Activated CD8-positive, alpha-beta memory T cell treated with anti-CD3 and anti-CD28 coated beads, Interleukin-2, amount 50 U/mL, for 1 hour (primary cell): ENCODE results near the gene MOV10L1.
"Not testable (repeated sequence)": the region's sequence is repeated elsewhere in the genome, so short reads cannot be mapped to it uniquely, and the experiment has no call there.

Source experiments
- DNase-seq: peaks from one replicate; pipeline ENCODE4 v3.0.0-alpha.2; 2020; ENCODE audit errors: extremely low read depth

The MOV10L1 gene

DNA sequence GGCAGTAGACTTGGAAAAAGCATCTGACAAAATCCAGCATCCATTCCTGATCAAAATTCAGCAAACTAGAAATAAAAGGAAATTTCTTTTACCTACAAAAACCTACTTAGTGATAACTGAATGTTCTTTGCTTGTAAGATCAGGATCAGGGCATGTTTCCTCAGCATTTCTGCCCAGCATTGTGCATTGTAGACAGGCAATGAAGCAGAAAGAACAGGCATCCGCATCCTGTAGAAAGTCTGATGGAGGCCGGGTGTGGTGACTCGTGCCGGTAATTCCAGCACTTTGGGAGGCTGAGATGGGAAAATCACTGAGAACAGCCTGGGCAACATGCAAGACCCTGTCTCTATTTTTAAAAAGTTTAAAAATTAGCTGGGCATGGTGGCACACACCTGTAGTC is 48.2 kb downstream of the MOV10L1 start:
- DNase-seq = no peak

DNA sequence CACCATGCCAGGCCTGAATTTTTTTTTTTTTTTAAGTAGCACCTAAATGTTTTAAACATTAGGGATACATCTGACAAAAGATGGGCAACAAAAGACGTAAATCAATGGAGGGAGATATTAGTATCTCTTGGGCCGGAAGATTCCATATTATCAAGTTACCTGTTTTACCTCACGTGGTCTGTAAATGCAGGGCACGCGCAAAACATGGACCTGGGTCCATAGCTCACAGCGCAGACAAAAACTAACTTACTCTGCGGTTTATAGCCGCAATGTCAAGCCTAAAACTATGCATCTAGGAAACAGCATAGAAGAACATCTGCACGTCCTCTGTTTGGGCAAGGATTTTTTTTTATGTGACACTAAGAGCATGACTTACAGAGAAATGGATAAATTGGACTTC is 49.2 kb downstream of the MOV10L1 start:
- DNase-seq = no peak

DNA sequence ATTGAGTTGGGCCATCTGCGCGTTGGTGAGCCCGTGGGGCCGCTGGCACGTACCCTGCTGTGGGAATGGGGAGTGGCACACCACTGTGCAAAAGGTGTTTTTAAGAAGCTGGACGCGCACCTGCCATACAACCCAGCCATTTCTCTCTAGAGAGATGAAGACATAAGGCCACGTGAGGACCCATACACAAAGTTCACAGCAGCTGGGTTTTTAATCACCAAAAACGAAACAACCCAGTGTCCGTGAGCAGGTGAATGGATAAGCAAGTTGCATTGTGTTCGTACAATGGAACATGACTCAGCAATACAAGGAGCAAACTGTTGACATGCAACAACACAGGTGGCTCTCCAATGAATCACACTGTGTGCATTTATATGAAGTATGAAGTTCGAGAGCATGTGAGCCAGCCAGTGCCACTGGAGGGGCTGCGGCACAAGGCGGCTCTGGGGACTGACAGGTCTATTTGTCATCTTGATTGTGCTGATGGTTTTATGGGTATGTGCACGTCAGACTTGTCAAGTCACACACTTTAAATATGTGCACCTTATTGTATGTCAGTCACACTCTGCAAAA is 50.1 kb downstream of the MOV10L1 start:
- no peak for DNase-seq

DNA sequence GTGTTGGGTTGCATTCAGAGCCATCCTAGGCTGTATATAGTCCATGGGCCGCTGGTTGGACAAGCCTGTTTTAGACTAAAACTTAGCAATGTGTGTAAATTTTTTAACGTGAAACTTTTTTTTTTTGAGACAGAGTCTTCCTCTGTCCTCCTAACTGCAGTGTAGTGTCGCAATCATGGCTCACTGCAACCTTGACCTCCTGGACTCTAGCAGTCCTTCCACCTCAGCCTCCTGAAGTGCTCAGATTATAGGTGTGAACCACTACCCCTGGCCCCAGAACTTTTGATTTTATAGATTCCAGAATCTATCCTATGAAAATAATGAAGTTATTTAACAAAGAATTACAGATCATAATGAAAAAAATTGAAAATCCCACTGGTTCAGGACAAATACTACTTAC is 50.8 kb downstream of the MOV10L1 start:
- DNase-seq = no peak

DNA sequence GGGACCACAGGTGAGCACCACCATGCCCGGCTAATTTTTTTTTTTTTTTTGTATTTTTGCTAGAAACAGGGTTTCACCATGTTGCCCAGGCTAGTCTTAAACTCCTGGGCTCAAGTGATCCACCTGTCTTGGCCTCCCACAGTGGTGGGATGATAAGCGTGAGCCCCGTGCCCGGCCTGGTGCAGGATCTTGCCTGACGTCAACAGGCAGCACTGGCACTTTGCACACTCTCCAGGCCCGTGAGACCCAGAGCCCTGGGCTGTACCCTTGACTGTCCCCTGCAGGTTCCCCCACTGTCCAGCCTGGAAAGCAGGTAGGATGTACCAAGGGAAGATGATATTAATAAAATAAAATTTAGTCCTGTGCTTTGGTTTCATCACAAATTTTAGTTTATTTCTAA is 51.7 kb downstream of the MOV10L1 start:
- DNase-seq = no peak

DNA sequence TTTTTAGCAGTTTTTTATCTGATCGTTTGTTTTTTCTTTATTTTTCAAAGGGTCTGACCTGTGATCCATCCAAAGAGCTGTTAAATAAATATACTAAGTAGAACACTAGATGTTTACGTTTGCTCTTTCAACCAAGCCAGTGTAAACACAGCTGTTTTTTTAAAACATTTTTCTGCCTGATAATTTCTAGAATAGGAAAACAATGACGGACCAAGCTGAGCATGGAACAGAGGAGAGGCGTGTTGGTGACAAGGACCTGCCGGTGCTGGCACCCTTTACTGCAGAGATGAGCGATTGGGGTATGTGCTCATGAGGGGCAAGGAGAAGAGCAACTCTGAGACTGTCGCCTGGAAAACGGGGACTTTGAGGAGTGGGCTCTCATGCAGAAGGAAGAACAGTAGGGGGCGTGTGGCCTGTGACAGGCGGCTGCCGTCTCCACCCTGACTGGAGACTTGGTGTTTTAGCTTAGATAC is 52.1 kb downstream of the MOV10L1 start:
- no peak for DNase-seq

DNA sequence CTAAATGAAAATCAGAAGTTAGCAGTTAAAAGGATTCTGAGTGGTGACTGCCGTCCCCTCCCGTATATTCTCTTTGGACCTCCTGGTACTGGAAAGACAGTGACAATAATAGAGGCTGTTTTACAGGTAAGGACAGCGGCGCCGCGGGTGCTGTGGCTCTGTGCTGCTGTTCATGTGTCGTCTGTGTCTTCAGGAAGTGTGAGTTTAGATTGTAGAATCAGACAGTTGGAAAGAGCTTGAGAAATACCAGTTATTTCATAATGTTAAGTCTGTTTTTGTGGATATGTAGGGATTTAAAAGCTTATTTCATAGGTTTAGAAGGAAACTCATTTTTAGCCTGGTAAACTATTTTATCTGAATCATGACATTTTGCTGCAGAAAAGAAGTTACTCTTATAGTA is 53.3 kb downstream of the MOV10L1 start:
- no peak for DNase-seq

DNA sequence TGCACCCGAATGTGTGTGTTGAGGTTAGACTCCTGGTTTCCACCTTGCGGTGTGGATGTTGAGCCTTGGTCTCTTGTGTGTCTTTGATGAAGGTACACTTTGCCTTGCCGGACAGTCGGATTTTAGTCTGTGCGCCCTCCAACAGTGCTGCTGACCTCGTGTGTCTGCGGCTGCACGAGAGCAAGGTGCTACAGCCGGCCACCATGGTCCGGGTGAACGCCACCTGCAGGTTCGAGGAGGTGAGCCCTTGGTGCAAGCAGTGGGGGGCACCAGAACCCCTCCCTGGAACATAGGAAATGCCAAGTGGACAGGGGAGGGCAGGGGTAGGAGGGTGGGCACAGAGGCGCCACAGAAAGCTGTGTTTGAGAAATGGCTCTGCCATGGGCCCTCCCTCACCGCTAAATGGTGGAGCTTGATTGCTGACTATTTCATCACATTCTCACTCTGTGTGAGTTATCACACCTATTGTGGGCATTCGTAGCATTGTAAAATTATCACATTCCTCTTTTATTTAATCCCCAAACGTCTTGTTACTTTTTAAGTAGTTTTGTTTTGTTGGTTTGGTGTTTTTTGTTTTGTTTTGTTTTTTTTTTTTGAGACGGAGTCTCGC is 54.3 kb downstream of the MOV10L1 start:
- no peak for DNase-seq

DNA sequence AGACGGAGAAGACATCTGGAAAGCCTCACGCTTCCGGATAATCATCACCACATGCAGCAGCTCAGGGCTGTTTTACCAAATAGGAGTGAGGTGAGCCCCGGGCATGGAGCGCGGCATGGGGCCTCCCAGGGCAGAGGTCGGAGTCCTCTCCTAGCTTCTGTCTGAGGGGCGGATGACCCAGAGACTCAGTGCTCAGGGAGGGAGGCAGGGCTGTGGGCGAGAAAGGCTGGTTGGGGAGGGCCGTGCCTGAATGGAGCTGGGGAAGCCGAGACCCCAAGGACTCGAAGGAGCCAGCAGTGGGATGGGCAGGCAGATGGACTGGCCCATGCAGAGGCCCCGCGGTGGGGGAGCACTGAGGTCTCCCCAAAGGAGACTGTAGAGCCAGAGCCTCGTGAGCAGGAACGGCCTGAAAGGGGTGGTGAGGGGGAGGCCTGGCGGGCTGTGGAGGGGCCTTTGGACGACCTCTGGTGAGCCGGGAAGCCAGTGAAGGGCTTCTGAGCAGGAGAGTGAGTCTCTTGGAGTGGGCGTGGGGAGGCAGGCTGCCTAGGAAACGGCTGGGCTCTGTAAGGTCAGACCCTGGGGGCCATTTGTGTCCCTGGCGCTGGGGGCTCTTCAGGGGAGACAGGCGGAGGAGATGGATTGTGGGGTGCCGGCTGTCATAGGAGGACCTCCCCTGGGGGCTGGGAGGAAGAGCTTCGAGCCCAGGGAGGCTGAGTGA is 56.1 kb downstream of the MOV10L1 start:
- no peak for DNase-seq

DNA sequence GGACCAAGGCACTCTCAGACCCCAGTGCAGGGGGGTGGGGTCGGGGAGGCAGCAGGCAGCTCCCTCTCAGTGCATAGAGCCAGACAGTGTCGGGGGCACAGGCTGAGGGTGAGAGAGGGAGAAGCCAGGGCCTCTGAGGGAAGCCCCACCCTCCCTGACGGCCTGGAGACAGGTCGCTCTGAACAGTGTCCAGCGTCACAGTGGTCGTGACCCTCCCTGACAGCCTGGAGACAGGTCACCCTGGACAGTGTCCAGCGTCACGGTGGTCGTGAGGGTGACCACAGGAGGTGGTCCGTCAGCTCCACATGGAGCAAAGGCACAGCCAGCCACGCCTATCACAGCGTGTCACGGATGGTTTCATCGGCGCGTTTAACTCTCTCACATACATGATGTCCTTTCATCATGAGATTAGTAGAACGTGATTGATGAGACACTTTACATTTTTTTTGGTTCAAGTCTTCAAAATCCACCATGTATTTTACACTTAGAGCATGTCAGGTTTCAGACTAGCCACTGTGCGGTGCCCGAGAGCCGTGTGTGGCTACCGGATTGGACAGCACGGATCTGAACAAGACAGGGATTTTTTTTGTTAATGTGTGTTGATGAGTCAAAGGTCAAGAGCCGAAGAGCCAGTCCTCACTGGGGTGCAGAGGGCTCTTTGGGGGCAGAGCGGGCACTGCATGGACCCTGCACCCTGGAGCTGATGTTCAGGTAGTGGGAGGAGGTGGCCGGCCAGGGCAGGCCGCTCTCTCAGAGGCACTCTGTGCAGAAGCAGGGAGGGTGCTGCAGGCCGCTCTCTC is 56.8 kb downstream of the MOV10L1 start:
- no peak for DNase-seq

DNA sequence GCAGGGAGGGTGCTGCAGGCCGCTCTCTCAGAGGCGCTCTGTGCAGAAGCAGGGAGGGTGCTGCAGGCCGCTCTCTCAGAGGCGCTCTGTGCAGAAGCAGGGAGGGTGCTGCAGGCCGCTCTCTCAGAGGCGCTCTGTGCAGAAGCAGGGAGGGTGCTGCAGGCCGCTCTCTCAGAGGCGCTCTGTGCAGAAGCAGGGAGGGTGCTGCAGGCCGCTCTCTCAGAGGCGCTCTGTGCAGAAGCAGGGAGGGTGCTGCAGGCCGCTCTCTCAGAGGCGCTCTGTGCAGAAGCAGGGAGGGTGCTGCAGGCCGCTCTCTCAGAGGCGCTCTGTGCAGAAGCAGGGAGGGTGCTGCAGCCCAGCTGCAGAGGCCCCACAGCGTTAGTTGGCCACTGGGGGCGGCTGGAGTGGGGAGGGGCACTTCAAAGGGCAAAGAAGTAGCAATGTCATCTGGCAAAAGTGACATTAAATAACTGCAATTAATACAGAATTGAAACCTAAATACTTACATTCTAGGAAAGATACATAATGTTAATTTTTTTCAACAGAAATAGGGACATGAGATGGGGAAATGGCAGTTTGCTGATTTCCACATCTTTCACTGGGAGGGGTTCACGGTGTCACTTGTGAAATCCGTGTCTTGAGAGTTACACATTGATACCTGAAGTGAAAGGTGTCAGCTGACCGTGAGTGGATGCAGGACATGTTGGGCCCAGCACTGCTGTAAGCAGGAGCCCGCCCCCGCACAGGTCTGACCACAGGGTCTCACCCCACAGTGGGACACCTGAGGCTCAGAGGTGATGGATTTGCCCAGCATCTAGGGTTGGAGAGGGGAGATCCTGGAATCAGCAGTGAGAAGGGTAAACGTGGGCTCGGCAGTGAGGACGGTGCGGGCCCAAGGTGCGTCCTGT is 57.7 kb downstream of the MOV10L1 start:
- not testable (repeated sequence) for DNase-seq

DNA sequence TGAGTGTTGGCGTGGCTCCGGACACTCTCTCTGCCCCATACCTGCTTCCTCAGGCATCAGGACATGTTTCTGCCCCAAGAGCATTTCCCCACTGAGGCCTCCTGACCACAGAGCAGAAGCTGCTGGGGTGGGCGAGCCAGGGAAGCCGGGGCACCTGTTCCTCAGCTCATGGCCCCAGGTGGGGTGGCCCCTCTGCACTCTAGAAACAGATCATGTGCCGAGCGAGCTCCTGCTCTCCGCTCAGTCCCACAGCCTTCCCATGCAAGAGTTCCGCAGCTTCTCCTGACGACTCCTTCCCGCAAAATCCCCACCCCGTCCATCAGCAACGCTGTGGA is 58.3 kb downstream of the MOV10L1 start:
- no peak for DNase-seq

DNA sequence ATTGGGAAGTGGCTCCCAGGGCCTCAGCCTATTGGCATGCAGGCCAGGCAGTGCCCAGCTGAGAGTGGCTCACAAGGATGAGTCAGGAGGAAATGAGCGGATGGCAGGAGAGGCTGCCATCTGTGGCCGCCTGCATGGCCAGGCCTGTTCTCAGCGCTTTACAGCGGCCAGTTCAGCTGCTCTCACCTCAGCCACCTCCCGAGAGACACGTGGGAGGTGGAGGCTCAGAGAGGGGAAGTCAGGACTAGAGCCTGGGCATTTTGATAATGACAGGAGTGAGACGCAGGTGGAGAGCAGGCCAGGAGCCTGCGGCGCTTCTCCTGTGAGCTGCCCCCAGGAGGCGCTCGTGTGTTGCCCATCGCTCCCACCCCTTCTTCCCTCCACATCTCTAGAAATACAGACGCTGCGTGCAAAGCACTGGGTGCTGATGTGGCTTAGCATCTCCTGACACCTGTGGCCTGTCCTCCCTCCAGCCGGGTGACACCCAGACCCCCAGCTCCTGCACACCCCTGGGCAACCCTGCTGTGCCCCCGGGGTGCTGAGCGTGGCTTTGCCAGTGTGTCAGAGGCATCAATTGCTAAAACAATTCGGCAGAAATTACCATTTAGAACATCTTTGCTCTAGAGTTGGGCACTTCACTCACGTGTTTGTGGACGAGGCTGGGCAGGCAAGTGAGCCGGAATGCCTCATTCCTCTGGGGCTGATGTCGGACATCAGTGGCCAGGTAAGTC is 59.4 kb downstream of the MOV10L1 start:
- peak; percentile 24 for DNase-seq

DNA sequence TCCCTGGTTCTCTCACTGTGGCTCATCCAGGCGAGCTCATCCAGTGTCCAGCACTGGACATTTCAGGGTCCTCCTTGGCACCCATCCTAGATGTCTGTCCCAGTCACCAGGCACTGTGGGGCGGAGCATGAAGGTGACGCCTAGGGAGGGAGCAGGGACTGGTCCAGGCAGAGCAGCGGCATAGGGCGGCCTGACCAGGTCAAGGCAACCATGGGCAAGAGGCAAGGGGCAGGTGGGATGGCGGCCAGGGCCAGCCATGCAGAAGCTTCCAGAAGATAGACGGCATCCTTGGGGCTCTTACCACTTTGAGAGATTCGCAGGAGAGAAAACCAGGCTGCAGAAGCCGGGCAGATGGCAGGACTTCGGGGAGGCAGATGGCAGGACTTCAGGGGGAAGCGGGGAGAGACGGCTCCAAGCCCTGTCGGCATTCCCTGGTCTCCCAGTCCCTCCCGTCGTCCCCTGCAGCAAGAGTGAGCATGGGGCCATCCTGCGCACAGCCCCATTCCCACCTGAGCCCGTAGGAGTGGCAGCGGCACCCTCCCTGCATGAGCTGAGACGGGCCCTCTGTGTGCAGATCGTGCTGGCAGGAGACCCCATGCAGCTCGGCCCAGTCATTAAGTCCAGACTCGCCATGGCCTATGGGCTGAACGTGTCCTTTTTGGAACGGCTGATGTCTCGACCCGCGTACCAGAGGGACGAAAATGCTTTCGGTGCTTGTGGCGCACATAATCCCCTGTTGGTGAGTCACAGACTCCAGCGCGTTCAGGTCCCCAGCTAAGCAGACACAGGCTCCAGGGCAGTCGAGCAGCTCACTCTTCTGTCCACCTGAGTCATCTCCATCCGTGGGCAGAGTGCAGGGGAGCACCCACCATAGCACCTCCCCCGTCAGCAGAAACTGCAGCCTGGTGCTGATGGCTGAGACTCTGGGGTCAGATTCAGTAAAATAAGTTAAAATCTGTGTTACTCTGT is 60.6 kb downstream of the MOV10L1 start:
- DNase-seq = no peak

DNA sequence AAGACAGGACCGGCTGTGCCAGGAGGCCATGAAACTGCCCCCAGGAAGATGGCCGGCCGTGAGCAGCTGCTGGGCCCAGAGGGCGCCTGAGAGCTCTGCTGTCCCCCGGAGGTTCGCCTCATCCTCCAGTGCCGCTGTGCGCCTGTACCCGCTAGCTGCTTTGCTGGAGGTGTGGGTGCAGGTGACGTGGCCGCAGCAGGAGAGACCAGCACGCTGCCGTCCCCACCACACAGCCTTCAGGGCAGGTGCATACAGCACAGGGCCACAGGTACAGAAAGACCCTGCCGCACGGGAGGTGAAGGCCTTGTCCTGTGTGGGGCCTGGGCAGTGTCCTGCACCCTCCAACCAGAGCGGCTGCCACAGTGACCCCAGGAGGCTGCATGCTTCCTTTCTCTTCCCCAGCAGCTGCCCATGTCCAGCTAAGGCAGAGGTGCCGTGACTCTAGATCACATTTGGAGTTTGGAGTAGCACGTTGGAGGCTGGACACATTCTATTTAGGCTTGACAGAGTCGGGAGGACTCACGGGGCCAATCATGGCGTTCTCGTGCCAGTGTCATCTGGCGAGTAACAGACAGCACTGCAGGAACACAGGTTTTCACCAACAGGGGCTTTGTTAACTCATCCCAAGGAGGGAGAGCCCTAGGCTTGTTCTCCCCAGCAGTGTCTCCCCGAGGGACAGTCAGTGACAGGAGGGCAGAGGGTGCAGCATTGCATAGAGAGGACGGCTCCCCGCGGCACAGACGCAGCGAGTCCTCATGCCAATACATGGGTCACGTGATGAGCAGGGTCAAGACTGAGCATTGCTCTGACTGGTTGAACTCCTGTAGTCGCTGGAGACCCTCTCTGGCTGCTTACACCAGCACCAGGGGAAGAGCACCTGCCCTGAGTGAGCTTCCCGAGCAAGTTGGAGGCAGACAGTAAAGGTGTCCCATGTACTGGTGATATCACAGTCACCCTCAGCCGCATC is 62.0 kb downstream of the MOV10L1 start:
- no peak for DNase-seq

DNA sequence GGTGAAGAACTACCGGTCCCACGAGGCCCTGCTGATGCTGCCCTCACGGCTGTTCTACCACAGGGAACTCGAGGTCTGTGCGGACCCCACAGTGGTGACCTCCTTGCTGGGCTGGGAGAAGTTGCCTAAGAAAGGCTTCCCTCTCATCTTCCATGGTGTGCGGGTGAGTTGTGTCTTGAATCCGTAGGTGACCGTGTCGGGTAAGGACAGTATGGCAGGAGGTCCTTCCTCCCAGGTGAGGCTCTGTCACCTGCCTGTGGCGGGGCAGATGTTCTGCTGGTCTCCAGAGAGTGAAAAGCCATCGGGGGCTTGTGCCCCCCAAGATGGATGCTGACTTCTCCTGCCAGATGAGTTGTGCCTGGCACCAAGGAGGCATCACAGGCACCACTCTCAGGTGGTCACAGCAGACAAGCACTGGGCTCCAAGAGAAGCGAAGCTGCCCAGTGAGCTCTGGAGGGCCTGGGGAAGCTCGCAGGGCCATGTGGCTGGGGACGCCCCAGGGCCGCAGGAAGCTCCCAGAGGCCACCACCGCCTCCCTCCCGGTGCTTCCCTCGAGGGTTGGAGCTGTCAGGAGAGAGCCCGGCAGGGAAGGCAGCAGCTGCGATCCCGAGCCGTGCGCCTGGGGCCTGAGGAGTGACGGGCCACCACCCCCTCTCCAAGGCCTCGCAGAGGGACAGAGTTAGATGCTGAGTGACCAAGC is 63.4 kb downstream of the MOV10L1 start:
- DNase-seq = no peak

DNA sequence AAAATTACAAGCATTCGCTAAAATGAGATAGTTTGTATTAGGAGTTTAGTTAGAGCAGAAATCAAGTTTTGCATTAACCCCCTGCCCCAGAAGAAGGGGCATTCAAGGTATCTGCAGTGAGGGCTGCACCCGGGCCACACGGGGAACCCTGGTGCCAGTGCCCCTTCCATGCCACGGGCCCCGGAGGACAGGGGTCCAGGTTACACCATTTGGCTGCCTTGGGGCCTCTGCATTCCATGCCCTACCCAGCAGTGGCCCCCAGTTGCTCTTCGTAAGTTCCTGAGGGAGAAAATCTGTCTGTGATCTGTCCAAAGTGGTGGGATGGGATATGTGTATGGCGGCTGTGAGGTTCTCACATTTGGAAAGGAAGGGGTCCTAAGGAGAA is 63.9 kb downstream of the MOV10L1 start:
- no peak for DNase-seq
